HFF-Myc (cell line): ENCODE measurements around the gene RPL10A.

Experiments
- DNase-seq: peaks from one replicate; pipeline ENCODE4 v3.0.0-alpha.2; 2011; ENCODE audit warnings: low read depth; ENCODE audit errors: extremely low read depth
- H3K4me3 ChIP-seq: replicated peaks from 2 replicates; pipeline ENCODE4 v1.5.1; 2011; ENCODE audit warnings: low read depth, mild to moderate bottlenecking, control low read depth, low read length
- CTCF ChIP-seq: IDR thresholded peaks from 2 replicates; pipeline ENCODE4 v1.5.1; 2012; ENCODE audit warnings: mild to moderate bottlenecking, low read depth, low read length, control low read depth; ENCODE audit errors: missing control alignments

RPL10A gene

GRCh38 chr6:35471836-35472345 is 3.7 kb downstream of the RPL10A start:
- peak overlapping the region; percentile 90 for H3K4me3 ChIP-seq
- no peak for DNase-seq
- no peak for TF ChIP-seq CTCF

GRCh38 chr6:35473075-35473849 is 5.1 kb downstream of the RPL10A start:
- TF ChIP-seq CTCF: no peak
- DNase-seq: no peak

DNA sequence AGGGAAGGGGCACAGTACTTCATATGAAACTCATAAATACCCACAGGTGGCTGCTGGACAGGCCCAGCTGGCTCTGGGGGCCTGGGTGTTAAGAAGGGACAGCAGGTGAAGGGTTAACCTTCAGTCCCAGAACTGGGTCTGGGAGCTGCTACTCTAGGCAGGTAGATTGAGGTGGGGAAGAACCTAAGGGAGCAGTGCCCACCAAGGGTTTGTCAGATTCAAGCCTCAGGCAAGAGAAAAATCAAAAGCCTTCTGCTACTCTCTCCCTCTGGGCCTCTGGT is 5.6 kb downstream of the RPL10A start:
- H3K4me3 ChIP-seq: no peak overlapping the region
- TF ChIP-seq CTCF: no peak
- DNase-seq: no peak

More at GRCh38 chr6:35473075-35473849, 5.1 kb downstream of the RPL10A start:
- H3K4me3 ChIP-seq: no peak overlapping the region

DNA sequence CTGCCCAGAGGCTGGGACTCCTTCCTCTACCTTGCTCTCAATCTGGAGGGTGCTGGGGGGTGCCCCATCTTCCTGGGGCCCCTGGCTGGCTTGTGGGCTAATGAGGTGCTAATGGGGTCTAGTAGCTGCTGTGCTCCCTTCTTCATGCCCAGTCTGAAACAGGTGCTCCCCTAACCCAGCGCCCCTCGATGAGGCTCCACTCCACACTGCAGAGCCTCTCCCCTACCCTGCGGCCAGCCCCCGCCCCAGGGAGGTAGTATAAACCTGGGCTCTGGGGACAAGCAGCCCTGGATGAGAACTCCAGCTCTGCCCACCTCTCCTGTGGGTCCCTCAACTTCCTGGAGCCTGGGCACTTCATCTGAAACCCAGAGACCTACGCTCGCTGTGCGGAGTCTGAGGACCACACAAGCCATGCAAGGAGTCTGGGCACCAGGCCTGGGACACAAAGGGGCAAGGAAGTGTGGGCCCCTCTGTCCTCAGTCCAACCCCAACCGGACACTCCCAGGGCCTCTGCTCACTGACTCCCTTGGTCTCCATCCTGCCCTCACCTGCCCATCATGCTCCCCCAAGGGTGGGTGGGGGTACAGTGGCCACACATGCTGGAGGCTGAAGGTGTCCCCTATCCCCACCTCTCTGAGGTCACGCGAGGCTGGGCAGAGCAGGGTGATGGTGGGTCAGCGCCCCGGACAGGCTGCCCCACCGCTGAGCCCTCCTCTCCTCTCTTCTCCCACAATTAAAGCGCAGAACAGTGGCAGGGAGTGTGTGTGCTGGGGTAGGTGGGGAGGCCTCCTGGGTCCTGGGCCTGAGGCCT is 6.1 kb downstream of the RPL10A start:
- TF ChIP-seq CTCF: no peak
- no peak for DNase-seq
- no peak overlapping the region for H3K4me3 ChIP-seq

GRCh38 chr6:35474942-35475570 is 6.9 kb downstream of the RPL10A start:
- no peak for TF ChIP-seq CTCF

DNA sequence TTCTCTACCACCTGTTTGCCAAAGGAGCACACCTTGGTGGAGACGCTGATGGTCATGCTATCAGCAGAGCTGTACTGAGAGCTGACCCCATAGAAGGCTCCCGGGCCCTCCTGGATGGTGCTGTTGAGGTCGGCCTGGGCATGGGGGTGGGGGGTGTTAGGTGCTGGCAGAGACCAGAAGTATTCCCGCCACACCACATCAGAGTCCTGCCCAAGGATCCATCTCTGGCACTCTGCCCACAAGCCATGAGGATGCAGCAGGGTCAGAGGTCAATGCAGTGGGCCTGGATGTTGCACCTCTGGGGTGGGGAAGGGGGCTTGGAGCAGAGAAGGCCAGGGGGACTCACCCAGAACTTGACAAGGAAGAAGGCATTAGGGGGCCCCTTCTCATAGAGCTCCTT is 7.4 kb downstream of the RPL10A start:
- no peak for TF ChIP-seq CTCF
- no peak overlapping the region for H3K4me3 ChIP-seq
- DNase-seq: no peak

More at GRCh38 chr6:35474942-35475570, 6.9 kb downstream of the RPL10A start:
- no peak overlapping the region for H3K4me3 ChIP-seq
- no peak for DNase-seq
